NCI-H2227 treated with DMSO at 0.1 percent for 48 hours (cell line): ENCODE results near the gene DOCK11.
A peak's percentile ranks its signal among the peaks of the same experiment; 100 is the strongest.

ENCODE experiments used
- DNase-seq: peaks from one replicate; lab custom pipeline; 2025; lab: John Stamatoyannopoulos, UW

Gene DOCK11

GRCh38 chrX:118530219-118530911 lies 34.8 kb downstream of the DOCK11 start:
- DNase-seq, result no peak

- no peak for DNase-seq
These were observed 39.3 kb downstream of the DOCK11 start for GRCh38 chrX:118534716-118535493.

DNA sequence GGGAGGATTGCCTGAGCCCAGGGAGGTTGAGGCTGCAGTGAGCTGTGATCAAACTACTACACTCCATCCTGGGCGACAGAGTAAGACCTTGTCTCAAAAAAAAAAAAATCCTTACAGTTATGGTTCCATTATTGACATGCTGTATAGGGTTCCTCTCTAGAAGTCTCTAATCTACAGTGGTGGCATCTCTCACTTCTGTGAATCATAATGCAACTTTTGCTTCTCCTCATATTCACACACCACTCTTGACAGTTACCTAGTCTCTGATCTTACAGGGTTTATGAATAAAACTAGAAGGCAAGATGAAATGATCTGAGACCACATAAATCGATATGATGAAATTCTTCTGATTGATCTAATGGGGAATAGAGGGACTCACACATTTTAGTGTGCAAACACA lies 40.6 kb downstream of the DOCK11 start:
- DNase-seq, result no peak

GRCh38 chrX:118536687-118537461 lies 41.3 kb downstream of the DOCK11 start:
- peak; percentile 20 for DNase-seq

DNA sequence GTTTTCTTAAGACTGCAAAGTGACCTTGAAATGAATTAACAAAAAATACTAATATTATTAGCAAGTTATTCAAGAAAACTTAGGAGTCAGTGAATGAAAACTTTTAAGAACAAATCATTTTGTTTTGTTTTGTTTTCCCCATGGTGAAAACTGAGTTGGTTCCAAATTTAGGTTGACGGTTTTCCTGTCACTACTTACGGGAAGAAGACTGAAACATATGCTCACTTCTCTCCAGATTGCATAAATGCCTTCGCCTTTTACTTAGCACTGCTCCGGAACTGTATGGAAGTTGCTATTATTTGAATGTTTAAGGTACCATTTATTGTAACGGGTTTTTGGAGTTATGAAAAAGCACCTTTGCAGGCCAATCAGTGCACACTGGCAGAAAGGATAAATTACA lies 42.8 kb downstream of the DOCK11 start:
- no peak for DNase-seq

- DNase-seq, result no peak
These were observed 44.7 kb downstream of the DOCK11 start for GRCh38 chrX:118540342-118540741.

GRCh38 chrX:118541482-118541881 lies 45.9 kb downstream of the DOCK11 start:
- no peak for DNase-seq

DNA sequence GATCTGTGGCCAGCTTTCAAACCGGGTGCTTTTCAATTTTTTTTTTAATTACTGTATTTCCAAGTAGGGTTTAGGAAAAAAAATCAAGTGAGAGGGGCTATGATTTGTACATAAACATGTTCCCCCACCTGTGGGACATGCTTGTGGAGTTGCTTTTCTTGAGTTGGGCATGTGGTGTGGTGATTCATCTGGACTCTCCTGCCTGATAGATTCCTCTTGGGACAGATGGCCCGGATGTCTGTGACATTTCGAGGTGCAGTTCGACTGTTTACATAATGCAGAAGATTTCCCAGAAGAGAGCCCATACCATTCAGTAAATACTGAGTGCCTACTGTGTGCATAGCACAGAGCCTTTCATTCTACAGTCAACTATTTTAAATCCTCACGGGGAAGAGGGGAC lies 49.9 kb downstream of the DOCK11 start:
- DNase-seq, result no peak

DNA sequence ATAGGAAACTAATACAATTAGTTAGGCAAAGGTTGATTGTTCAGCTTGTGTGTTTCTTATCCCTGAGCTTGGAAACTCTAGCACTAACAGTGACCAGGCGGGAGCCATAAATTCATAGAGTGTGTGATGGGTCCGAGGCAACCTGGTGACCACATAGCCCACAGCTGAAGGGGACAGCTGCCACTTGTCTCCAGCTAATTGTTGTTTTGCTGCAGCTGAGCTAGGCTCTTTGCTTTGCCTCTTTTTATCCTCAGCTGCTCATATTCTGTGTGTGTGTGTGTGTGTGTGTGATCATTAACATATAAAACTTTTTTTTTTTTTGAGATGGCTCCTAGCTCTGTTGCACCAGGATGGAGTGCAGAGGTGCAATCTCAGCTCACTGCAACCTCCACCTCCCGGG lies 53.2 kb downstream of the DOCK11 start:
- no peak for DNase-seq

DNA sequence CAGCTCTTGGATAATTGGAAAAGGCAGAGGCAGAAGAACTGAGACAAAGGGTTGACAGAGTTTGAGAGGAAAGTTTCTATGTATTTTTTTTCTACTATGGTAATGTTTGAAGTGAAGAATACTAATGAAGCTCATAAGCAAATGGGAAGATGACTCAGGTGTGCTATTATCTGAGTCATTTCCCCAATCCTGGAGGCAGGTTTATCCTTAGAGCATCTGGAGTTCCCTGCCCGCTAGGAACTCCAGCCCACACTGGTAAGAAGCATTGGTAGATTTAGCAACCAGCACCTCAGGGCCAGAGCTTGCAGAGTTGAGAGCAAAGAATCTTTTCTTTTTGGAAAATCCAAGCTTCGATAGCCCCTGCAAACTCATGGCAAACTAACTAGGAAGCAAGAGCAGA lies 55.2 kb downstream of the DOCK11 start:
- DNase-seq, result no peak

GRCh38 chrX:118551426-118551825 lies 55.8 kb downstream of the DOCK11 start:
- no peak for DNase-seq

DNA sequence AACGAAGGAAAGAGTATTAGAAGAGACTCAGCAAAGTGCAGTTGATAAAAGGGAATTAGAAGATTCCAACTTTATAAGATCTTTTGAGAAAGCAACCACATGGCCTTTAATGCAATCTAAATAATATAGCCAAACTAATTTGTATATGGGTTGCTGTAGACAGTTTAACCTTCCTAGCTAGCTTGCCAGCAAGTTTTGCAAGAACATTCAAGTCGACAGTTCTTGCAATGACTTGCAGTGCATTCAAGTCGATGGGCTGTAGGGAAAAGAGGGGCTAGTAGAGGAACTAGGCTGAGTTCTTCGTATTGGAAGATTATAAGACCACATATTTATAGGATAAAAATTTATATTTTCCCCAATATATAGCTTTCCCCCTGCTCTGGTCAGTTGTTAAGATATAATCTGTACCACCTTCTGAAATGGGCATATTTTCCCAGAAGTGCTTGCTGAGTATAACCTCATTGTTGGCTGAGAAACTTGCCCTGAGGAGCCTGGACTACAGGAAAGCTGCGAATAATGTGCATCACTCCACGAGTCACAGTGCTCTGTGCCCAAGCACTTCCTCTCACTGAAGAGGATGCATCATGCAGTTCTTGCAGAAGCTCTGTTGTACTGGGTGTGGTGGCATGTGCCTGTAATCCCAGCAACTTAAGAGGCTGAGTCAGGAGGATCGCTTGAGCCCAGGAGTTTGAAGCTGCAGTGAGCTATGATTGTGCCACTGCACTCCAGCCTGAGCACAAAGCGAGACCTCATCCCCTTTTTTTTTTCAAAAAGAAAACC lies 56.7 kb downstream of the DOCK11 start:
- DNase-seq, result no peak

DNA sequence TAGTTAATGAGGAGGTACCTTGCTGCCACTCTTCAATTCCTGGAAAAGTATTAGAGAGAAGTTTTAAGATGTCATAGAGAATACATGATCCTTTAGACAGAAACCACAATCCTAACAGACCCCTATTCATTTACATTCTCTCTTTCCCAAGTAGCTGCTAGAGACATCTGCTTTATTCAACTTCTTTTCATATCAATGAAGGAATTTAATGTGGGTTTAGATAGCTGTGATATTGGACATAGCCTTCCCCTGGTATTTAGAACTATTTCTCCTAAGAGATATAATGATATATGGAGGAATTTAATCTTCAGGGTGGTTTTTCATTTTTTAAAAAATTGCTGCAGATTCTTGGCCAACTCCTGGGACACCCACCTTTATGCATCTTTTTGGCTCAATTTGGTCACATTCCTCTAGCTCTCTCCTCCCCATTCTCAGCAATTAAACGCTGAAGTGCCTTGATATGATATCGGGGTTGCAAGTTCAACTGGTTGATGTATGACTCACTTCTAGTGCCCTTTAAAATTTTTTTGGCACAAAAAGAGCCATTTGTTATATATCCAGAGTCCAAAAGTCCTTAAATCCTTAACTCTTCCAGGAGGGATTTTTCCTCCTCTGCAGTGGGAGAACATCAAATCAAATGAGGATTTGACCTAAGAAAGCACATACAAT lies 57.6 kb downstream of the DOCK11 start:
- no peak for DNase-seq

DNA sequence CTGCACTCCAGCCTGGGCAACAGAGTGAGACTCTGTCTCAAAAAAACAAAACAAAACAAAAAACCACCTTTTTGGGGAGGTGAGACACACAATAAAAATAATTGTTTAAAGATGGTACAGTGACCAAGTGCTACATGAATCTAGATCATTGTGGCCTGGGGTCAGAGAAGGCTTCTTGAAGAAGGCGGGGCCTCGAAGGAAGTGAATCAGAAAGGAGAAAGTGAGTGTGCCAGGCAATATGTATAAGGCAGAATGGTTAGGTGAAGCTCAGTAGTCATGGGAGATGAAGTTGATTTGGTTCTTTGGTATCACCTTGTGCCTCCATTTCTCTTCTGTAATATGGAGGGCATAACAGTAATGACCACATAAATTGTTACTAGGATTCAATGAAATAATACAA lies 58.9 kb downstream of the DOCK11 start:
- no peak for DNase-seq

- DNase-seq, result peak; percentile 11
These were observed 63.3 kb downstream of the DOCK11 start for GRCh38 chrX:118558926-118559325.

GRCh38 chrX:118560489-118560888 lies 64.9 kb downstream of the DOCK11 start:
- DNase-seq, result no peak

DNA sequence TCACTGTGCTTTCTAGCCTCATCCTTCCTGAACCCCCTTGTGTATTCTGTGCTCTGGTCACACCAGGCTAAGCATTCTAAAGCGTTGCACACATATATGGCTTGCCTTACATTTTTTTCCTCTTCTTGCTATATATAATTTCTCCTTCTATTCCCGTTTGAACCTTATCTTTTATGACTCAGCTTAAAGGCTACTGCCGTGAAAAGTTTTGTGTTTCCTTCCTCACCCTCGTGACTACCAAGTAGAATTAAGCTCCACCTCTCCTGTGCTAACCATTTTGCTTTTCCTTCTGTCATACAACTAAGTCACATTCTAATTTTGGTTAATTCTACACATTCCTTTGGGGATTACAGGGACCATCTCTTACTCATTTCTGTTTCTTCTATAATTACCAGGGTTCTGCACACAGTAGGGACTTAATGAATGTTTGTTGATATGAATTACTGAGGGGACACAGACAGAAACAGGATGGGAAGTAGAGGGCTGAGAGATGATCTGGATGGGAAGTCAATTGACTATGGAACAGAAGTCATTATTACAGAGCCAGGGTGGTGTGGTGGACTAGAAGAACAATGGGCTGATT lies 67.1 kb downstream of the DOCK11 start:
- DNase-seq, result no peak

DNA sequence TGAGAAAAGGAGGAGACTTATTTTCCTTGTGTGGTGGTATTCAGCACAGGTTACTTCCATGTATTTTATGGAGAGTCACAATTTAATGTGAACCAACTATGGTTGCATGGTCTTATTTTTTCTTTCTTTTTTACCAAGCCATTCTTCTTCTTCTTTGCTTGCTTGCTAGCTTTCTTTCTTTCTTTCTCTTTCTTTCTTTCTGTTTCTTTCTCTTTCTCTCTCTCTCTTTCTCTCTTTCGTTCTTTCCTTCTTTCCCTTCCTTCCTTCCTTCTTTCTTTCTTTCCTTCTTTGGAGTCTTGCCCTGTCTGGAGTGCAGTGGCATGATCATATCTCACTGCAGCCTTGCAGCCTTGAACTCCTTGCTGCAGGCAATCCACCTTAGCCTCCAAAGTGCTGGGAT lies 68.9 kb downstream of the DOCK11 start:
- no peak for DNase-seq

- no peak for DNase-seq
These were observed 70.2 kb downstream of the DOCK11 start for GRCh38 chrX:118565853-118566252.

DNA sequence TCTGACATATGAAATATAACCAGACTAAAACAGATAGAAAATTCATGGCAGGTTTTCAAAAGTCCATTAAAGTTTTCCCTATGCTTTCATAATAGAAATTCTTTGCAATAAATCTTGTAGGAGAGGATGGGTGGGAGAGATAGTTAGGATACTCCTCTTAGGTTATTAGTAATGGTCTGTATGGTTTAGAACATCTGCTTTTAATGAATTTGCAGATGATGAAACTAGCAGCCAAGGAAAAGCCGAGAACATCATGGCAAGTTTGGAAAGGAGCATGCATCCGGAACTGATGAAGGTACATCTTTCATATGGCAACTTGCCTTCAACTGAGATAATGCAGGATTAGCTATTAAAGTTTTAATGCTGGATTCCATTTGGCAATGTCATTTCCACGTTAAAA lies 70.7 kb downstream of the DOCK11 start:
- no peak for DNase-seq

GRCh38 chrX:118569676-118570075 lies 74.1 kb downstream of the DOCK11 start:
- no peak for DNase-seq
